Liver (tissue), 9 donors: ENCODE results near the gene EFHD1. TPM values are rescaled to one million over a fixed set of nuclear protein-coding genes. Genes with fewer than 3 reads are reported as not detected.

ENCODE experiments used
- DNase-seq: peaks from one replicate; pipeline ENCODE4 v3.0.0-alpha.2; 2017; ENCODE audit warnings: low spot score
- H3K27ac ChIP-seq, 2 donors: one replicate each; pipeline ENCODE4 v1.7.0; 2013; ENCODE audit warnings: inconsistent platforms in 2 of 2, low read length in 2 of 2, control low read depth in 1 of 2, low read depth in 1 of 2, mild to moderate bottlenecking in 1 of 2
- H3K27me3 ChIP-seq, 4 donors: one replicate each; pipeline versions ENCODE4 v1.6.1 to v1.7.0; 2013; ENCODE audit warnings: low read length in 3 of 4, inconsistent platforms in 1 of 4, mild to moderate bottlenecking in 1 of 4, moderate library complexity in 1 of 4; ENCODE audit not compliant: control insufficient read depth in 4 of 4, insufficient read depth in 4 of 4
- H3K36me3 ChIP-seq, 4 donors: one replicate each; pipeline versions ENCODE4 v1.6.1 to v1.7.0; 2013; ENCODE audit warnings: low read length in 3 of 4, mild to moderate bottlenecking in 3 of 4, low read depth in 1 of 4, moderate library complexity in 1 of 4; ENCODE audit not compliant: control insufficient read depth in 4 of 4, insufficient read depth in 3 of 4
- H3K4me1 ChIP-seq, 4 donors: one replicate each; pipeline versions ENCODE4 v1.6.1 to v1.7.0; 2013; ENCODE audit warnings: low read length in 3 of 4, mild to moderate bottlenecking in 3 of 4, moderate library complexity in 1 of 4; ENCODE audit not compliant: control insufficient read depth in 4 of 4, insufficient read depth in 4 of 4
- H3K4me3 ChIP-seq, 3 donors: one replicate each; pipeline versions ENCODE4 v1.6.1 to v1.7.0; 2013; ENCODE audit warnings: low read length in 3 of 3, control low read depth in 1 of 3, low read depth in 1 of 3, mild to moderate bottlenecking in 1 of 3
- H3K9ac ChIP-seq, 2 donors: one replicate each; pipeline ENCODE4 v1.7.0; 2013; ENCODE audit warnings: low read length in 2 of 2, mild to moderate bottlenecking in 2 of 2, moderate library complexity in 2 of 2, control low read depth in 1 of 2, low read depth in 1 of 2
- H3K9me3 ChIP-seq, 4 donors: one replicate each; pipeline versions ENCODE4 v1.6.1 to v1.7.0; 2013; ENCODE audit warnings: low read length in 3 of 4; ENCODE audit not compliant: control insufficient read depth in 4 of 4
- ATF3 ChIP-seq: IDR thresholded peaks from 2 replicates; pipeline ENCODE4 v1.6.1; 2016; ENCODE audit warnings: antibody characterized with exemption
- CTCF ChIP-seq: fragments of 150-350 bp; IDR thresholded peaks from 2 replicates; pipeline ENCODE4 v1.5.1; 2017; ENCODE audit warnings: improper control_type of control experiment, low read depth, low read length; ENCODE audit not compliant: missing input control
- EGR1 ChIP-seq, 2 donors: IDR thresholded peaks; 2 replicates each; pipeline ENCODE4 v1.6.1; 2016 to 2018; ENCODE audit warnings: antibody characterized with exemption in 2 of 2, low read depth in 2 of 2
- FOXA1 ChIP-seq: IDR thresholded peaks from 2 replicates; pipeline ENCODE4 v1.6.1; 2016; ENCODE audit warnings: antibody characterized with exemption
- FOXA2 ChIP-seq: IDR thresholded peaks from 2 replicates; pipeline ENCODE4 v1.6.1; 2016; ENCODE audit warnings: antibody characterized with exemption
- GABPA ChIP-seq, 2 donors: IDR thresholded peaks in 1 of 2; conservative IDR thresholded peaks in 1 of 2; 2 replicates each; pipeline ENCODE4 v1.6.1; 2016; ENCODE audit warnings: antibody characterized with exemption in 2 of 2, mild to moderate bottlenecking in 1 of 2, moderate library complexity in 1 of 2
- HNF4A ChIP-seq, 2 donors: conservative IDR thresholded peaks; 2 replicates each; pipeline ENCODE4 v1.6.1; 2016; ENCODE audit warnings: antibody characterized with exemption in 2 of 2, mild to moderate bottlenecking in 2 of 2
- HNF4G ChIP-seq: IDR thresholded peaks from 2 replicates; pipeline ENCODE4 v1.6.1; 2016; ENCODE audit warnings: antibody characterized with exemption
- JUND ChIP-seq, 2 donors: IDR thresholded peaks; 2 replicates each; pipeline ENCODE4 v1.6.1; 2016; ENCODE audit warnings: antibody characterized with exemption in 2 of 2
- MAX ChIP-seq: IDR thresholded peaks from 2 replicates; pipeline ENCODE4 v1.6.1; 2016; ENCODE audit warnings: antibody characterized with exemption
- NR2F2 ChIP-seq: IDR thresholded peaks from 2 replicates; pipeline ENCODE4 v1.6.1; 2016; ENCODE audit warnings: antibody characterized with exemption
- RAD21 ChIP-seq, 2 donors: IDR thresholded peaks; 2 replicates each; pipeline ENCODE4 v1.6.1; 2016; ENCODE audit warnings: antibody characterized with exemption in 2 of 2, mild to moderate bottlenecking in 2 of 2
- REST ChIP-seq: IDR thresholded peaks from 2 replicates; pipeline ENCODE4 v1.6.1; 2016; ENCODE audit warnings: antibody characterized with exemption, mild to moderate bottlenecking
- RXRA ChIP-seq, 2 donors: IDR thresholded peaks; 2 replicates each; pipeline ENCODE4 v1.6.1; 2017 to 2018; ENCODE audit warnings: antibody characterized with exemption in 2 of 2, mild to moderate bottlenecking in 1 of 2
- SP1 ChIP-seq: IDR thresholded peaks from 2 replicates; pipeline ENCODE4 v1.6.1; 2018; ENCODE audit warnings: antibody characterized with exemption, mild to moderate bottlenecking
- TAF1 ChIP-seq: conservative IDR thresholded peaks from 2 replicates; pipeline ENCODE4 v1.6.1; 2016; ENCODE audit warnings: antibody characterized with exemption, mild to moderate bottlenecking
- YY1 ChIP-seq: IDR thresholded peaks from 2 replicates; pipeline ENCODE4 v1.6.1; 2016; ENCODE audit warnings: antibody characterized with exemption, mild to moderate bottlenecking
- ZBTB33 ChIP-seq: IDR thresholded peaks from 2 replicates; pipeline ENCODE4 v1.6.1; 2016; ENCODE audit warnings: antibody characterized with exemption
- WGBS: extraction: QIAGEN DNeasy Blood & Tissue Kit; methylation state at CpG from one replicate; pipeline ENCODE4 v1.1.7; 2013; 5-methylcytosine and 5-hydroxymethylcytosine counted together
- polyA plus RNA-seq, 2 donors: library from polyadenylated mRNA; stranded (reverse) in 1 of 2; unstranded in 1 of 2; fragments of 200-250 nt in 1 of 2; fragments of >200 nt in 1 of 2; fragmentation: Nextera tagmentation in 1 of 2; extraction: Ambion mirVana in 1 of 2; gene quantifications; one replicate each; pipeline versions ENCODE4 v1.2.1 to v1.2.3, GENCODE V29; 2013 to 2015
- total RNA-seq, 2 donors: library from RNA; depleted of rRNA; stranded (reverse); fragments of >200 nt; gene quantifications; one replicate each; pipeline ENCODE4 v1.2.3, GENCODE V29; 2014
- donor health status: healthy.
- donor health status: healthy.
- donor health status: healthy.
- donor health status: healthy.
- donor health status: healthy.

Gene EFHD1
- total and polyA plus RNA-seq, 4 donors = 3.3 to 28.5 (median 10.3) TPM

GRCh38 chr2:232623768-232624765 is 9.3 kb upstream of the EFHD1 start:
- Histone ChIP-seq H3K27me3 (no peaks in the 10 kb centered on the region), H3K4me3 (no peak overlapping the region), H3K9me3 (no peaks in the 10 kb centered on the region), H3K4me1 (no peaks in the 10 kb centered on the region), H3K27ac (no peak overlapping the region), H3K36me3 (no peaks in the 10 kb centered on the region), H3K9ac (no peak overlapping the region)
- WGBS = 88% methylated on average over 10 of the region's 10 CpGs
- DNase-seq = no peak
- TF ChIP-seq TAF1 (no peak), RAD21 (IDR thresholded peaks at IDR 0.05) (no peak), MAX (no peak), FOXA2 (no peak), SP1 (no peak), REST (no peak), GABPA (IDR thresholded peaks at IDR 0.05 in 1 of 2, conservative IDR thresholded peaks at IDR 0.05 in 1 of 2) (no peak), EGR1 (IDR thresholded peaks at IDR 0.05; ENCODE audit: low read depth in 2 of 2) (no peak), ZBTB33 (no peak), RXRA (IDR thresholded peaks at IDR 0.05) (no peak), YY1 (no peak), HNF4G (no peak), CTCF (no peak), ATF3 (no peak), FOXA1 (no peak), HNF4A (conservative IDR thresholded peaks at IDR 0.05) (no peak), JUND (IDR thresholded peaks at IDR 0.05) (no peak), NR2F2 (no peak)
